H1 (cell line): Measurements from ENCODE around the gene HINT2. TPM values are rescaled to one million over a fixed set of nuclear protein-coding genes. Genes with fewer than 3 reads are reported as not detected.

Experiments used
- BRCA1 ChIP-seq: IDR thresholded peaks from 2 replicates; pipeline ENCODE4 v1.6.1; 2012; ENCODE audit warnings: low read depth, low read length, improper control_type of control experiment
- CHD1 ChIP-seq: IDR thresholded peaks from 2 replicates; pipeline ENCODE4 v1.6.1; 2012; ENCODE audit warnings: low read depth, low read length, improper control_type of control experiment
- CHD7 ChIP-seq: fragments of 300-600 bp; sonication (generic); IDR thresholded peaks from 2 replicates; pipeline ENCODE4 v1.7.1; 2012; ENCODE audit warnings: low read length, moderate library complexity, mild to moderate bottlenecking, inconsistent platforms; ENCODE audit not compliant: insufficient replicate concordance
- CREB1 ChIP-seq: IDR thresholded peaks from 2 replicates; pipeline ENCODE4 v1.6.1; 2012; ENCODE audit warnings: inconsistent platforms
- EP300 ChIP-seq, 2 experiments: IDR thresholded peaks; 1 replicate in 1 of 2; 2 replicates in 1 of 2; pipeline ENCODE4 v1.6.1; 2011 to 2012; ENCODE audit warnings: low read depth in 2 of 2, low read length in 2 of 2, mild to moderate bottlenecking in 2 of 2, borderline replicate concordance in 1 of 2, inconsistent platforms in 1 of 2, moderate library complexity in 1 of 2
- GTF2F1 ChIP-seq: IDR thresholded peaks from 2 replicates; pipeline ENCODE4 v1.6.1; 2012; ENCODE audit warnings: low read depth, low read length, improper control_type of control experiment, borderline replicate concordance
- RAD21 ChIP-seq, 2 experiments: IDR thresholded peaks in 1 of 2; conservative IDR thresholded peaks in 1 of 2; 2 replicates each; pipeline ENCODE4 v1.6.1; 2011; ENCODE audit warnings: low read depth in 2 of 2, low read length in 2 of 2, improper control_type of control experiment in 1 of 2, inconsistent platforms in 1 of 2, mild to moderate bottlenecking in 1 of 2, moderate library complexity in 1 of 2
- RFX5 ChIP-seq: IDR thresholded peaks from 2 replicates; pipeline ENCODE4 v1.6.1; 2011; ENCODE audit warnings: low read depth, low read length, improper control_type of control experiment, borderline replicate concordance
- SP1 ChIP-seq: IDR thresholded peaks from 2 replicates; pipeline ENCODE4 v1.6.1; 2011; ENCODE audit warnings: low read depth, low read length
- SRF ChIP-seq: IDR thresholded peaks from 2 replicates; pipeline ENCODE4 v1.6.1; 2011; ENCODE audit warnings: mild to moderate bottlenecking, low read depth, low read length, moderate library complexity
- TBP ChIP-seq: IDR thresholded peaks from 2 replicates; pipeline ENCODE4 v1.6.1; 2011; ENCODE audit warnings: low read depth, low read length, improper control_type of control experiment
- polyA plus RNA-seq, 7 experiments: library from polyadenylated mRNA; depleted of rRNA in 3 of 7; stranded (reverse) in 5 of 7; unstranded in 2 of 7; fragments of >200 nt in 5 of 7; fragments of 200-250 nt in 2 of 7; gene quantifications; 1 replicate in 5 of 7; 2 replicates in 1 of 7; 4 replicates in 1 of 7; pipeline versions ENCODE4 v1.2.1 to v1.2.3, GENCODE V29; 2011 to 2013; ENCODE audit warnings: missing spikeins in 2 of 7, mixed read lengths in 2 of 7
- total RNA-seq: library from RNA; stranded (reverse); fragmentation: NEBNext Ultra II Directional; extraction: Animal tissue kit (Norgen Biotek cat#: 25700); gene quantifications from 2 replicates; pipeline ENCODE4 v1.2.1, GENCODE V29; 2021
- TF ChIP-seq, protein P1 (sequence below): IDR thresholded peaks from 2 replicates; pipeline ENCODE4 v1.6.1; 2012; ENCODE audit warnings: inconsistent platforms

The HINT2 gene
- total and polyA plus RNA-seq, 2 of the 8 experiments (the other 6 are each of a cell fraction or from before 2014, with no cell fraction given): 32.1 to 51.2 TPM

GRCh38 chr9:35763803-35764202 is 51.0 kb downstream of the HINT2 start (continued):
- no peak for TF ChIP-seq CHD7
- no peak for TF ChIP-seq SRF
- no peak for TF ChIP-seq BRCA1
- no peak for TF ChIP-seq SP1
- no peak for TF ChIP-seq RAD21 (IDR thresholded peaks at IDR 0.05 in 1 of 2, conservative IDR thresholded peaks at IDR 0.05 in 1 of 2; ENCODE audit: low read depth in 2 of 2, low read length in 2 of 2)
- TF ChIP-seq CREB1: no peak
- no peak for TF ChIP-seq RFX5
- TF ChIP-seq EP300 (IDR thresholded peaks at IDR 0.05; ENCODE audit: borderline replicate concordance in 1 of 2, low read depth in 2 of 2, low read length in 2 of 2): no peak
- TF ChIP-seq, protein P1, sequence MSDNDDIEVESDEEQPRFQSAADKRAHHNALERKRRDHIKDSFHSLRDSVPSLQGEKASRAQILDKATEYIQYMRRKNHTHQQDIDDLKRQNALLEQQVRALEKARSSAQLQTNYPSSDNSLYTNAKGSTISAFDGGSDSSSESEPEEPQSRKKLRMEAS: no peak
- TF ChIP-seq CHD1: no peak
- TF ChIP-seq GTF2F1: no peak
- TF ChIP-seq TBP: no peak
